ENCODE data around the gene OMP.

Gene OMP

GRCh38 chr11:77062924-77063323 lies 39.7 kb upstream of the OMP start:
- H3K9me2 ChIP-seq (replicated peaks; ENCODE audit: insufficient read depth, low read length) = no peaks in the 10 kb centered on the region
- no peaks in the 10 kb centered on the region for H3K27me3 ChIP-seq (replicated peaks; ENCODE audit: insufficient read depth, low read length)
- H3K4me3 ChIP-seq (ENCODE audit: low read length) = no peak overlapping the region
- H3K9me3 ChIP-seq (replicated peaks; ENCODE audit: insufficient read depth, low read length) = no peaks in the 10 kb centered on the region
- DNase-seq = no peak
- H3K27ac ChIP-seq (ENCODE audit: low read length) = no peak overlapping the region
- H3K4me1 ChIP-seq (ENCODE audit: low read length) = no peaks in the 10 kb centered on the region
- no peaks in the 10 kb centered on the region for H4K20me1 ChIP-seq (ENCODE audit: insufficient read depth, low read length)
- no peaks in the 10 kb centered on the region for H3K36me3 ChIP-seq (replicated peaks; ENCODE audit: insufficient read depth, low read length)
- no peak overlapping the region for H3K4me2 ChIP-seq (ENCODE audit: low read depth, low read length)
- H3K9ac ChIP-seq (ENCODE audit: low read length) = no peak overlapping the region
- H3K79me2 ChIP-seq (ENCODE audit: low read length) = no peaks in the 10 kb centered on the region
- TF ChIP-seq CTCF (IDR thresholded peaks at IDR 0.05; ENCODE audit: low read length) = no peak
- TF ChIP-seq EZH2 (optimal IDR thresholded peaks at IDR 0.05; ENCODE audit: low read depth, low read length) = no peak
- TF ChIP-seq EZH2phosphoT487 (IDR thresholded peaks at IDR 0.05; ENCODE audit: low read length) = no peak
- no peaks in the 10 kb centered on the region for H3F3A ChIP-seq (ENCODE audit: insufficient read depth, low read length)
- H2AFZ ChIP-seq (ENCODE audit: low read length) = no peak overlapping the region

- Histone ChIP-seq H3K79me2 (ENCODE audit: low read length) (no peaks in the 10 kb centered on the region), H3F3A (ENCODE audit: insufficient read depth, low read length) (no peaks in the 10 kb centered on the region), H4K20me1 (ENCODE audit: insufficient read depth, low read length) (no peaks in the 10 kb centered on the region), H3K9me2 (replicated peaks; ENCODE audit: insufficient read depth, low read length) (no peaks in the 10 kb centered on the region), H2AFZ (ENCODE audit: low read length) (no peak overlapping the region), H3K4me1 (ENCODE audit: low read length) (no peaks in the 10 kb centered on the region), H3K9ac (ENCODE audit: low read length) (no peak overlapping the region), H3K36me3 (replicated peaks; ENCODE audit: insufficient read depth, low read length) (no peaks in the 10 kb centered on the region), H3K4me2 (ENCODE audit: low read depth, low read length) (no peak overlapping the region), H3K27me3 (replicated peaks; ENCODE audit: insufficient read depth, low read length) (no peaks in the 10 kb centered on the region), H3K9me3 (replicated peaks; ENCODE audit: insufficient read depth, low read length) (no peaks in the 10 kb centered on the region), H3K27ac (ENCODE audit: low read length) (no peak overlapping the region), H3K4me3 (ENCODE audit: low read length) (no peak overlapping the region)
- no peak for TF ChIP-seq CTCF (IDR thresholded peaks at IDR 0.05; ENCODE audit: low read length)
- no peak for TF ChIP-seq EZH2phosphoT487 (IDR thresholded peaks at IDR 0.05; ENCODE audit: low read length)
- DNase-seq = no peak
Measured at GRCh38 chr11:77063407-77063806, 39.2 kb upstream of the OMP start.

GRCh38 chr11:77063861-77064260 lies 38.8 kb upstream of the OMP start:
- Histone ChIP-seq H3K4me2 (ENCODE audit: low read depth, low read length) (no peak overlapping the region), H3K9me2 (replicated peaks; ENCODE audit: insufficient read depth, low read length) (no peaks in the 10 kb centered on the region), H3K9me3 (replicated peaks; ENCODE audit: insufficient read depth, low read length) (no peaks in the 10 kb centered on the region), H3K79me2 (ENCODE audit: low read length) (no peaks in the 10 kb centered on the region), H3K9ac (ENCODE audit: low read length) (no peak overlapping the region), H3K4me3 (ENCODE audit: low read length) (no peak overlapping the region), H3K4me1 (ENCODE audit: low read length) (no peaks in the 10 kb centered on the region), H2AFZ (ENCODE audit: low read length) (no peak overlapping the region), H3K27ac (ENCODE audit: low read length) (no peak overlapping the region), H3F3A (ENCODE audit: insufficient read depth, low read length) (no peaks in the 10 kb centered on the region), H3K27me3 (replicated peaks; ENCODE audit: insufficient read depth, low read length) (no peaks in the 10 kb centered on the region; the same call in 1 of the 2 replicates), H4K20me1 (ENCODE audit: insufficient read depth, low read length) (no peaks in the 10 kb centered on the region), H3K36me3 (replicated peaks; ENCODE audit: insufficient read depth, low read length) (no peaks in the 10 kb centered on the region)
- TF ChIP-seq EZH2 (optimal IDR thresholded peaks at IDR 0.05; ENCODE audit: low read depth, low read length) (no peak), EZH2phosphoT487 (IDR thresholded peaks at IDR 0.05; ENCODE audit: low read length) (no peak), CTCF (IDR thresholded peaks at IDR 0.05; ENCODE audit: low read length) (no peak)
- no peak for DNase-seq

Data from MM.1S (cell line).